HepG2 (cell line): ENCODE results near the gene CST4. TPM values are rescaled to one million over a fixed set of nuclear protein-coding genes. Genes with fewer than 3 reads are reported as not detected.

Source experiments
- AKAP8 ChIP-seq: sonication (generic); formaldehyde crosslinking; IDR thresholded peaks from 2 replicates; pipeline ENCODE4 v1.5.1; 2020; ENCODE audit warnings: mild to moderate bottlenecking, missing genetic modification reagents
- ELF3 ChIP-seq: IDR thresholded peaks from 2 replicates; pipeline ENCODE4 v1.6.1; 2016; ENCODE audit warnings: missing genetic modification reagents, missing compliant biosample characterization
- GPN1 ChIP-seq: sonication (generic); formaldehyde crosslinking; IDR thresholded peaks from 2 replicates; pipeline ENCODE4 v1.5.1; 2020; ENCODE audit warnings: missing genetic modification reagents, borderline replicate concordance
- KDM4B ChIP-seq: sonication (generic); formaldehyde crosslinking; IDR thresholded peaks from 2 replicates; pipeline ENCODE4 v1.4.0; 2020; ENCODE audit warnings: missing genetic modification reagents
- NBN ChIP-seq: fragments of 450-650 bp; conservative IDR thresholded peaks from 2 replicates; pipeline ENCODE4 v1.6.1; 2017
- NRL ChIP-seq: sonication (generic); formaldehyde crosslinking; IDR thresholded peaks from 2 replicates; pipeline ENCODE4 v1.5.0; 2020; ENCODE audit warnings: missing genetic modification reagents, mild to moderate bottlenecking, moderate library complexity, borderline replicate concordance
- RAD21 ChIP-seq: fragments of 450-650 bp; formaldehyde crosslinking; IDR thresholded peaks from 2 replicates; pipeline ENCODE4 v1.5.0; 2020; ENCODE audit warnings: mild to moderate bottlenecking
- RBFOX2 ChIP-seq: fragments of 200-400 bp; formaldehyde crosslinking; IDR thresholded peaks from 2 replicates; pipeline ENCODE4 v1.6.1; 2017; ENCODE audit warnings: low read depth, mild to moderate bottlenecking, low read length
- REXO4 ChIP-seq: sonication (generic); formaldehyde crosslinking; IDR thresholded peaks from 2 replicates; pipeline ENCODE4 v1.8.0; 2022; ENCODE audit warnings: missing genetic modification reagents, mild to moderate bottlenecking, borderline replicate concordance
- SRF ChIP-seq: IDR thresholded peaks from 2 replicates; pipeline ENCODE4 v1.6.1; 2011; ENCODE audit warnings: mild to moderate bottlenecking, low read depth, low read length, moderate library complexity
- TCF12 ChIP-seq, 2 experiments: fragments of 450-650 bp in 1 of 2; sonication (generic) in 1 of 2; formaldehyde crosslinking in 1 of 2; IDR thresholded peaks; 2 replicates each; pipeline versions ENCODE4 v1.6.1 to v1.8.0; 2017 to 2022; ENCODE audit warnings: antibody characterized with exemption in 1 of 2, mild to moderate bottlenecking in 1 of 2, missing genetic modification reagents in 1 of 2, moderate library complexity in 1 of 2
- TEAD3 ChIP-seq: optimal IDR thresholded peaks from 2 replicates; pipeline ENCODE3; 2016; ENCODE audit warnings: borderline replicate concordance
- ZBTB7A ChIP-seq: sonication (generic); formaldehyde crosslinking; IDR thresholded peaks from 2 replicates; pipeline ENCODE4 v1.8.0; 2022; ENCODE audit warnings: mild to moderate bottlenecking, missing genetic modification reagents
- ZFP82 ChIP-seq: sonication (generic); formaldehyde crosslinking; IDR thresholded peaks from 2 replicates; pipeline ENCODE4 v1.5.1; 2020; ENCODE audit warnings: mild to moderate bottlenecking, missing genetic modification reagents, borderline replicate concordance
- ZNF234 ChIP-seq: sonication (generic); formaldehyde crosslinking; conservative IDR thresholded peaks from 2 replicates; pipeline ENCODE4 v1.5.1; 2020; ENCODE audit warnings: mild to moderate bottlenecking, missing genetic modification reagents
- ZNF383 ChIP-seq: sonication (generic); formaldehyde crosslinking; IDR thresholded peaks from 2 replicates; pipeline ENCODE4 v1.4.0; 2020; ENCODE audit warnings: missing genetic modification reagents, mild to moderate bottlenecking, borderline replicate concordance
- ZNF615 ChIP-seq: sonication (generic); formaldehyde crosslinking; IDR thresholded peaks from 2 replicates; pipeline ENCODE4 v1.5.0; 2020; ENCODE audit warnings: mild to moderate bottlenecking, missing genetic modification reagents, borderline replicate concordance
- polyA plus RNA-seq, 8 experiments: library from polyadenylated mRNA; depleted of rRNA in 3 of 8; stranded (reverse) in 7 of 8; unstranded in 1 of 8; fragments of >200 nt; fragmentation: Illumina TruSeq in 4 of 8; extraction: Trizol in 4 of 8; gene quantifications; 2 replicates each; pipeline versions ENCODE4 v1.2.1 to v1.2.3, GENCODE V29; 2011 to 2016; ENCODE audit warnings: low read depth in 4 of 8, missing spikeins in 1 of 8, mixed read lengths in 1 of 8; ENCODE audit not compliant: insufficient read depth in 1 of 8
- total RNA-seq, 5 experiments: library from RNA; depleted of rRNA; stranded (reverse); fragments of >200 nt; fragmentation: Illumina TruSeq; extraction: Trizol; gene quantifications; 2 replicates each; pipeline ENCODE4 v1.2.3, GENCODE V29; 2016; ENCODE audit warnings: low read depth in 1 of 5
- TF ChIP-seq, protein P1 (sequence below): sonication (generic); formaldehyde crosslinking; IDR thresholded peaks from 2 replicates; pipeline ENCODE4 v1.4.0; 2020; ENCODE audit warnings: missing genetic modification reagents
- TF ChIP-seq, protein P2 (sequence below), 2 experiments: IDR thresholded peaks; 2 replicates each; pipeline ENCODE4 v1.6.1; 2011 to 2012; ENCODE audit warnings: low read length in 2 of 2, borderline replicate concordance in 1 of 2, low read depth in 1 of 2, mild to moderate bottlenecking in 1 of 2, moderate library complexity in 1 of 2
- TF ChIP-seq, protein P3 (sequence below): sonication (generic); formaldehyde crosslinking; IDR thresholded peaks from 2 replicates; pipeline ENCODE4 v1.4.0; 2020; ENCODE audit warnings: missing genetic modification reagents

CST4 gene
- total and polyA plus RNA-seq, 2 of the 13 experiments (the other 11 are each of a cell fraction or from before 2014, with no cell fraction given): not detected

- TF ChIP-seq, protein P1, sequence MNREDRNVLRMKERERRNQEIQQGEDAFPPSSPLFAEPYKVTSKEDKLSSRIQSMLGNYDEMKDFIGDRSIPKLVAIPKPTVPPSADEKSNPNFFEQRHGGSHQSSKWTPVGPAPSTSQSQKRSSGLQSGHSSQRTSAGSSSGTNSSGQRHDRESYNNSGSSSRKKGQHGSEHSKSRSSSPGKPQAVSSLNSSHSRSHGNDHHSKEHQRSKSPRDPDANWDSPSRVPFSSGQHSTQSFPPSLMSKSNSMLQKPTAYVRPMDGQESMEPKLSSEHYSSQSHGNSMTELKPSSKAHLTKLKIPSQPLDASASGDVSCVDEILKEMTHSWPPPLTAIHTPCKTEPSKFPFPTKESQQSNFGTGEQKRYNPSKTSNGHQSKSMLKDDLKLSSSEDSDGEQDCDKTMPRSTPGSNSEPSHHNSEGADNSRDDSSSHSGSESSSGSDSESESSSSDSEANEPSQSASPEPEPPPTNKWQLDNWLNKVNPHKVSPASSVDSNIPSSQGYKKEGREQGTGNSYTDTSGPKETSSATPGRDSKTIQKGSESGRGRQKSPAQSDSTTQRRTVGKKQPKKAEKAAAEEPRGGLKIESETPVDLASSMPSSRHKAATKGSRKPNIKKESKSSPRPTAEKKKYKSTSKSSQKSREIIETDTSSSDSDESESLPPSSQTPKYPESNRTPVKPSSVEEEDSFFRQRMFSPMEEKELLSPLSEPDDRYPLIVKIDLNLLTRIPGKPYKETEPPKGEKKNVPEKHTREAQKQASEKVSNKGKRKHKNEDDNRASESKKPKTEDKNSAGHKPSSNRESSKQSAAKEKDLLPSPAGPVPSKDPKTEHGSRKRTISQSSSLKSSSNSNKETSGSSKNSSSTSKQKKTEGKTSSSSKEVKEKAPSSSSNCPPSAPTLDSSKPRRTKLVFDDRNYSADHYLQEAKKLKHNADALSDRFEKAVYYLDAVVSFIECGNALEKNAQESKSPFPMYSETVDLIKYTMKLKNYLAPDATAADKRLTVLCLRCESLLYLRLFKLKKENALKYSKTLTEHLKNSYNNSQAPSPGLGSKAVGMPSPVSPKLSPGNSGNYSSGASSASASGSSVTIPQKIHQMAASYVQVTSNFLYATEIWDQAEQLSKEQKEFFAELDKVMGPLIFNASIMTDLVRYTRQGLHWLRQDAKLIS (CRISPR knock-in tag): peak; percentile 87
- TF ChIP-seq ZNF383 (CRISPR knock-in tag) (peak; percentile 76; the same call in 1 of the 2 replicates), REXO4 (peak; percentile 93; the same call in 1 of the 2 replicates), TEAD3 (CRISPR knock-in tag) (peak; percentile 35), ZBTB7A (CRISPR knock-in tag) (0 out of 2 replicates have a peak, but pooled peaks have one; percentile 39), NRL (CRISPR knock-in tag) (peak; percentile 95), TCF12 (IDR thresholded peaks at IDR 0.05) (no peak), TCF12 (CRISPR knock-in tag; IDR thresholded peaks at IDR 0.05) (no peak; the same call in 1 of the 2 replicates), ELF3 (peak; percentile 92), KDM4B (CRISPR knock-in tag) (peak; percentile 27; the same call in 1 of the 2 replicates), SRF (peak; percentile 80), ZNF234 (CRISPR knock-in tag) (peak; percentile 95), RBFOX2 (peak; percentile 99), AKAP8 (CRISPR knock-in tag) (peak; percentile 89), NBN (no peak), ZNF615 (no peak; the same call in 1 of the 2 replicates), GPN1 (CRISPR knock-in tag) (no peak; the same call in 1 of the 2 replicates), ZFP82 (CRISPR knock-in tag) (no peak; the same call in 1 of the 2 replicates), RAD21 (CRISPR knock-in tag) (peak; percentile 81)
- TF ChIP-seq, protein P2, sequence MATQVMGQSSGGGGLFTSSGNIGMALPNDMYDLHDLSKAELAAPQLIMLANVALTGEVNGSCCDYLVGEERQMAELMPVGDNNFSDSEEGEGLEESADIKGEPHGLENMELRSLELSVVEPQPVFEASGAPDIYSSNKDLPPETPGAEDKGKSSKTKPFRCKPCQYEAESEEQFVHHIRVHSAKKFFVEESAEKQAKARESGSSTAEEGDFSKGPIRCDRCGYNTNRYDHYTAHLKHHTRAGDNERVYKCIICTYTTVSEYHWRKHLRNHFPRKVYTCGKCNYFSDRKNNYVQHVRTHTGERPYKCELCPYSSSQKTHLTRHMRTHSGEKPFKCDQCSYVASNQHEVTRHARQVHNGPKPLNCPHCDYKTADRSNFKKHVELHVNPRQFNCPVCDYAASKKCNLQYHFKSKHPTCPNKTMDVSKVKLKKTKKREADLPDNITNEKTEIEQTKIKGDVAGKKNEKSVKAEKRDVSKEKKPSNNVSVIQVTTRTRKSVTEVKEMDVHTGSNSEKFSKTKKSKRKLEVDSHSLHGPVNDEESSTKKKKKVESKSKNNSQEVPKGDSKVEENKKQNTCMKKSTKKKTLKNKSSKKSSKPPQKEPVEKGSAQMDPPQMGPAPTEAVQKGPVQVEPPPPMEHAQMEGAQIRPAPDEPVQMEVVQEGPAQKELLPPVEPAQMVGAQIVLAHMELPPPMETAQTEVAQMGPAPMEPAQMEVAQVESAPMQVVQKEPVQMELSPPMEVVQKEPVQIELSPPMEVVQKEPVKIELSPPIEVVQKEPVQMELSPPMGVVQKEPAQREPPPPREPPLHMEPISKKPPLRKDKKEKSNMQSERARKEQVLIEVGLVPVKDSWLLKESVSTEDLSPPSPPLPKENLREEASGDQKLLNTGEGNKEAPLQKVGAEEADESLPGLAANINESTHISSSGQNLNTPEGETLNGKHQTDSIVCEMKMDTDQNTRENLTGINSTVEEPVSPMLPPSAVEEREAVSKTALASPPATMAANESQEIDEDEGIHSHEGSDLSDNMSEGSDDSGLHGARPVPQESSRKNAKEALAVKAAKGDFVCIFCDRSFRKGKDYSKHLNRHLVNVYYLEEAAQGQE (IDR thresholded peaks at IDR 0.05; ENCODE audit: borderline replicate concordance in 1 of 2, low read depth in 1 of 2, low read length in 2 of 2): peak in 1 of 2 experiments; percentile 58; a peak in 1 of 4 replicates
- TF ChIP-seq, protein P3, sequence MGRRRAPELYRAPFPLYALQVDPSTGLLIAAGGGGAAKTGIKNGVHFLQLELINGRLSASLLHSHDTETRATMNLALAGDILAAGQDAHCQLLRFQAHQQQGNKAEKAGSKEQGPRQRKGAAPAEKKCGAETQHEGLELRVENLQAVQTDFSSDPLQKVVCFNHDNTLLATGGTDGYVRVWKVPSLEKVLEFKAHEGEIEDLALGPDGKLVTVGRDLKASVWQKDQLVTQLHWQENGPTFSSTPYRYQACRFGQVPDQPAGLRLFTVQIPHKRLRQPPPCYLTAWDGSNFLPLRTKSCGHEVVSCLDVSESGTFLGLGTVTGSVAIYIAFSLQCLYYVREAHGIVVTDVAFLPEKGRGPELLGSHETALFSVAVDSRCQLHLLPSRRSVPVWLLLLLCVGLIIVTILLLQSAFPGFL (CRISPR knock-in tag): peak; percentile 91
Observed at GRCh38 chr20:23637282-23638221, 51.3 kb downstream of the CST4 start, which contains the start of gene CST3 (continued).
